HG03571 (cell line): Measurements from ENCODE around the gene NPFFR1.
"Not testable (repeated sequence)": the region's sequence is repeated elsewhere in the genome, so short reads cannot be mapped to it uniquely, and the experiment has no call there.

Experiments used
- ATAC-seq: cut with Tn5 transposase; IDR thresholded peaks from one replicate; pipeline ENCODE4 v1.9.1; 2021; ENCODE audit not compliant: unreplicated experiment

NPFFR1 gene

GRCh38 chr10:70258216-70258615, 25.6 kb downstream of the NPFFR1 start:
- ATAC-seq, result no peak

- ATAC-seq, result not testable (repeated sequence)
These were observed 26.0 kb downstream of the NPFFR1 start for GRCh38 chr10:70257816-70258215.

GRCh38 chr10:70256463-70256862, 27.3 kb downstream of the NPFFR1 start:
- no peak for ATAC-seq

- no peak for ATAC-seq
These were observed 28.2 kb downstream of the NPFFR1 start for GRCh38 chr10:70255329-70256299.

DNA sequence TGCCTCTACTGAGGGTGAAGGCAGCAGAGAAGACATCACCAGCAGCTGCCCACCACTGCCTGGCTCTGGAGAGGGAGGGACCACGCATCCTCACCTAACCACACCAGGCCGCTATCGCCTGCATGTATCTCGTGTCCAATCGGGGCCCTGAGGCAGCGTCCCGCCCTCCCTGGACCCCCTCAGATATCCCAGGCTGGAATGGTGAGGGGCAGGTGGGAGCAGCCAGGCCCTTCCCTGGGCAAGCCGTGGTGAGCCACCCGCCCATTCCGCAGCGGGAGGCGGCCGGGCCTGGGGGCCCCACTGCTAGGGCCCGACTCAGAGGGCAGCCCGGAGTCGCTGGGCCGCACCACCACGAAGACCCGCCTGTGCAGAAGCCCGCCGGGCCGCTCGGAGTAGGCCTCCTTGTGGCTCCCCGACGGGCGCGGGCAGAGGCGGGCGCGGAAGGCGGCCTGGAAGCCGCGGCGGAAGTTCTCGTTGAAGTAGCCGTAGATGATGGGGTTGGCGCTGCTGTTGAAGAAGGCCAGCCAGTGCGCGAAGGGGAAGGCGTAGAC, 29.0 kb downstream of the NPFFR1 start:
- ATAC-seq, result no peak

GRCh38 chr10:70253878-70254765, 29.7 kb downstream of the NPFFR1 start:
- no peak for ATAC-seq

DNA sequence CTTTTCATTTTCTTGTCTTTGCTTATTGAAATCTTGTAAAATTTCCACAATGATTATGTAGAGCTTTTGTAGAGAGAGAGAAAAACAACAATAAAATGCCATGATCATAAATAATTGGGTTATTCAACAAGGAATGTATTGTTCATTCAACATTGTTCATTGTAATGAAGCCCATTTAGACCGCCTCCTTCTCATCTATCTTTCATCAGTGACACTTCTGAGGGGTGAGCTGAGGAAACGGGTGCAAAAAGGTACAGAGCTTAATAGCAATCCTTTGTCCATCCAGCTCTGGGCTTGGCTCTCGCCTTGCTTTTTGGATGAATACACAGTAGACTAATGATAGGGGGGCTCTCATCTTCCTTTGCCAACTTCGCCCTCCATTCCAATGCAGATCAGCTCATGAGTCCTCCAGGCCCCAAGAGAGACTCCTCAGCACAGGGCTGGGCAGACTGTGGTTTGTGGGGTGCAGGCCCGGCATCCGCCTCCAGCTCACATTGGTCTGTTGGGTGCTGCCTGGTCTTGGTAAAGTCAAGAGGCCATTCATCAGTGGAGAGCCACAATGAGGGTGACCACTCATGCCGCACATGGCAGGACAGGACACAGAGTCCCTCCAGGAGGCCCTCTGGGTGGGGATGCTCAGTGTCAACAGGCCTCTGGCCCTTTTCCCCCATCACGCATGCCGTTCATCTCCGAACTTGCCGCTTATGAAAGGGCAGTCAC, 32.7 kb downstream of the NPFFR1 start:
- ATAC-seq, result no peak

DNA sequence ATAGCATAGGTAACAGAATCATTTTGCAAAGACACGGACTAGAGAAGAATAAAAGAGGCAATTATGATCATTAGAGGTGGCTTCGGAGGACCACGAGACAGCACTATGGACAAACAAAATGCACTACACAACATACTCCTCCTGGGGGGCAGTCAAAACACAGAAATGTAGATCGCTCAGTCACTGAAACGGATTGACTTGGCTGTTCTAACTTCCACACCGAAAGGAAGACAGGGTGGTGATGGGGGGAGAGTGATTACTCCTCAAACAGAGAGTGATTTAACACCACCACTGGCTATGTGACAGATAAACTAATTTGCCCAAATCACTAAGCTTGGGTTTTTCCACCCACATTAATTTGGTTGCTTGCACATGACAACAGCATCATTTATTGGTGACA, 36.4 kb downstream of the NPFFR1 start:
- ATAC-seq, result no peak

DNA sequence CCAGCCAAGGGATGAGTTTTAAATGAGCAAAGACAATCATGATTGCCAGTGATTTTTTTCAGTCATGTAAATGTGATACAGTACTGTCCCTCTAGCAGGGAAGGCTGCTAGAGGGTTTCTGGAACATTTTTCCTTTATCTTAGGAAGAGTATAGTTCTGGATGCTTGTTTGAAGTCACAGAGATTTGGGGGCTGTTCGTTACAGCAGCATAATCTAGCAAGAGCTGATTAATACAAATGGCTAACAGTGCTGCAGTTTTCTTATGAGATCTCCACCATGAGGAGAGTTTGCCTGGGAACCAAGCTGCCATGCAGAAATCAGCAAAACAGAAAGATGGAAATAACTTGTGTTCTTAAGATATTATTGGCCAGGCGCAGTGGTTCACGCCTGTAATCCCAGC, 42.7 kb downstream of the NPFFR1 start:
- no peak for ATAC-seq

GRCh38 chr10:70239986-70240385, 43.8 kb downstream of the NPFFR1 start:
- ATAC-seq, result not testable (repeated sequence)

- ATAC-seq, result not testable (repeated sequence)
These were observed 44.5 kb downstream of the NPFFR1 start for GRCh38 chr10:70239077-70239976.

GRCh38 chr10:70237958-70238536, 45.8 kb downstream of the NPFFR1 start:
- not testable (repeated sequence) for ATAC-seq

GRCh38 chr10:70234668-70235447, 48.9 kb downstream of the NPFFR1 start:
- ATAC-seq, result no peak

DNA sequence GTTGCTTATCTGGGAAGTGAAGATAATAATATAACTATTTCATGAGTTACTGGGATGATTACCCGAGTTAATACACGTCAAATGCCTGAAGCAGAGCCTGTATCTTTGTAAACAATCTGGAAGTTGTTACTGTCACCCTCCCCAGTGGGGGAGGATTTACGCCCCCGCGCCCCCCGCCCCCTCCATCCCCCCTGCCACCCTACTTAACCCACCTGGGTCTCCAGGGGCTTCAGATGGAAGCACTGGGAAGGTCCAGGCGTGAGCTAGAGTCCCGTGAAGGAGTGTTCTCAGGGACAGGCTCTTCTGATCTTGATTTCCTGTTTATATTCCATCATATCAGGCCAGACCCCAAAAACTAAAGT, 49.9 kb downstream of the NPFFR1 start:
- no peak for ATAC-seq

DNA sequence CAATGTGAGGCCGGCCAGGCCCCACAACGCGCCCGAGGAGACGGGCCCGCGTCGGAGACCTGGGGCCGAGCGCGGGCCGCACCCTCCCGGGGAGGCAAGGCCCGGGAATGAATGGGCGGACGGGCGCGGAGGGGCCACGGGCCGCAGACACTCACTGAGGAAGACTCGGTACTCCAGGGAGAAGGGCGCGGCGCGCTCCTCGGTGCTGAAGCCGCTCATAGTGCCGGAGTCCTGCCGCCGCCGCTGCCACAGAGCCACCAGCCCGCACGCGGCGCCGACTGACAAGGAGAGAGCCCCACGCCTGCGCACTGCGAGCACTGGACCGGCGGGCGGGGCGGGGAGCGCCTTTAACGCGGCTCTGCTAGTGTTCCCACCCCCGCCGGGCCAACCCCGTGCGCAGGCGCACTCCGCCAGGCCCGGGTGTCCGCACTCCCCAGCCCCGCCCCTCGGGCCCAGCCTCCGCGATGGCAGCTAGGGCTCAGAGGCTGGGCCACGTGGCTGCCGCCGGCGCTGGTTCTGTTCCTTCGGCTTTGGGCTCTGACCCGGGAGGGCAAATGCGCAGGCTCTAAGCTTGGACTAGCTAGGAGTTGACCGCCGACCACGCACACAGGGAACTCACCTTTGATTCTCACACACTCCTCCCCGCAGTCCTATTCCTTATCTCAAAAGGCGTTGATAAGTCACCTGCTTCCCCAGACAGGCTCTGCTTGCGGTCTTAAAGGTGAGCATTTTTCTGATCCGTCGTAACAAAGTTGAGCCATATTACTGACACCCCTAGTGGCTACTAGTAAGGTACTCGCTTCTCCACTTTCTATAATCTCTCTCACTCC, 50.5 kb downstream of the NPFFR1 start, which contains the start of gene PPA1:
PPA1 (minus strand) TSS at position 321 of the 830 bp plus-strand sequence; CDS start at position 219, 102 bp downstream.
- ATAC-seq, result peak; percentile 82

GRCh38 chr10:70232859-70233108, 51.0 kb downstream of the NPFFR1 start:
- ATAC-seq, result no peak

- ATAC-seq, result no peak
These were observed 51.5 kb downstream of the NPFFR1 start for GRCh38 chr10:70232155-70232858.
